Measurements from ENCODE around the gene SORCS1.

SORCS1 gene

DNA sequence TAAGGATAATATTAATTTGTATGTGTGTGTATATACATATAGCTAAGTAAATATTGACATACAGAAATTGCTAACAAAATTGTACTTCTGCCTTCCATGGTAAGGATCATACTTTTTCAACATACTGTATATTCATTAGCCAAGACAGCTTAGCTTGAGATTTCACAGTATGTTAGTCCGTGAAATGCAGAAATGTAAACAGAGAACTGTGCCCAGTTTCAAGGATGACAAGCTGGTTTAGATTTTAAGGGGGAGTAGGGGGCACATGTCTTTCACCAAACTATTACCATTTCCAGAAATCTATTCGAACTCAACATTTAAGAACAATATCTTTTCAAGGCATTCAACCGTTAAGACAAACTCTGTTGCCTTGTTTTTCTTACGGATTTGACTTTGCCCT is 182.2 kb downstream of the SORCS1 start:
- DNase-seq: no peak

DNA sequence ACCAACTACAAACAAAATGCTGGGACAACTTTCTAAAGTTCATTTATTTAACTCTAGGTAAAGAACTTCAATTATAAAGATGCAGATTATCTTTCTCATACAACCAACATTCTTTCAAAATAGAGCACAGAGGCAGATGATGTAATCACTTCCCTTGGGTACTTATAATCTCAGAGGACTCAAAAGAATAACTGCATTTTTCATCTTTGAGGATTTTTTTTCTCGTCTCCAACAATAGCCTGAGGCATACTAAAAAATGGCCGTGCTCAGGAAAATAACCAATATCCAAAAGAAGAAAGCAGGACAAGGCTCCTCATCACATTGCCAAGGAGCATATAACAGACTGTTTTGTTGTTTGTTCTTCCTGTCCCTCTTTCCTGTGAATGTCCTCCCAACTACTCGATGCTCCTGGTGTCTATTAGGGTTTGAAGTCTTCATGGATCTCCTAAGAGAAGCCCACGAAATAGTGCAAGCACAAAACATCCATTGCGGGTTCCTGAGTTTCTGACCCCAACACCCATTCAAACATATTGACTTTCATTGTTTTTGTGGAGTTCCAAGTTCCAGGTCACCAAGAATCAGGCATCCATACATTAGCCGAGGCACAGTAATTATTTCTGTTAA is 182.9 kb downstream of the SORCS1 start:
- DNase-seq: no peak

DNA sequence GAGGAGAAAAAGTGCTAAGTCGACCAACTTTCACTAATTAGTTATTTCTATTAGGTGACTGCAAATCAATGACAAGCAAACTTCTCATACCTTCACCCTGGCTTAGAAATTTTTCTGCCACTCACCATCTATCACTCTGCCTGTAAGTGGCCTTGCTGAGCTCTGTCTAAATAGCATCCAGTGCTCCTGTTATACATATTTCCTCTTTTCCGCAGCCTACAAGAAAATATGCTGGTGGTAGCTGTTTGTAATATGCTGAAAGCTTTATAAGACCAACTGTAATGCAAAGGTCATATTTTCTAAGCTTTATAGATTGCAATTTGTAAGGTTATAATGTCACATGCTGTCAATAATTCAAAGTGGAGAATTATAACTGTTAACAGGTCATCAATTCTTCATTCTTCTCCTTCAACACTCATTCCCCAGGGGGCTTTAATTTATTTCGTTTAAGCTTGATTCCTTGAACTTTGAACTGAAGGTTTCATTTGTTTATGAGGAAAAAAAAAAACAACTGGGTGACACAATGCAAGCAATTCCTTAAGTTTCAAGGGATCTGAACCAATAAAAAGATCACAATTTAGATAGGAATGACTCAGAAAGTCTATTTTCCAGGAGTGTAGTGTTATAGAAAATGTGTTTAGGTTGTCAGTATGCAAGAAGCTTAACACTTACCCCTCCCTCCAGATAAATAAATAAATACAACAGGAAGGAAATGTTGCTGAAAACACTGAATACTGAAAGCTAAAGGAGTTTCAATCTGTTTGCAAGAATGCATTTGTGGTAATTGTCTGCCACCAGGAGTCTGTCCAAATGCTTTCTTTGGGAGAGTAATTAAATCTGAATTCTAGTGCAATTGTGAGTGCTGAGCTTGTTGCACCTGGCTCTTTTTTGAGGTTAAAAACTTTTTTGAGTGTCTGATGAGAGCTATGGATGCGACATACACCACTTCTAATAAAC is 183.7 kb downstream of the SORCS1 start:
- DNase-seq: no peak

DNA sequence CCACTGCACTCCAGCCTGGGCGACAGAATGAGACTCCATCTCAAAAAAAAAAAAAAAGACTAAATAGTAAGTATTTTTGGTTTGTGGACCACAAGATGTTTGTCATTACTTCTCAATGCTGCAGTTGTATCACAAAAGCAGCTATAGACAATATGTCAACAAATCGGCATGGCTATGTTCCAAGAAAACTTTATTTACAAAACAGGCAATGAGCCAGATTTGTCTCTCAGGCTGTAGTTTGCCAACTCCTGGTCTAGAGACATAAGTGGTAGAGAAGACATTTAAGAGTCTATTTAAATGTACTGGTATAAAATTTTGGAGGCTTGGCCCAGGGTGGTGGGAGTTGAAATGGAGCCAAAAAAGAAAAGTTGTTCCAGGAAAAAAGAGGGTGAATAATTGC is 185.8 kb downstream of the SORCS1 start:
- DNase-seq: no peak

DNA sequence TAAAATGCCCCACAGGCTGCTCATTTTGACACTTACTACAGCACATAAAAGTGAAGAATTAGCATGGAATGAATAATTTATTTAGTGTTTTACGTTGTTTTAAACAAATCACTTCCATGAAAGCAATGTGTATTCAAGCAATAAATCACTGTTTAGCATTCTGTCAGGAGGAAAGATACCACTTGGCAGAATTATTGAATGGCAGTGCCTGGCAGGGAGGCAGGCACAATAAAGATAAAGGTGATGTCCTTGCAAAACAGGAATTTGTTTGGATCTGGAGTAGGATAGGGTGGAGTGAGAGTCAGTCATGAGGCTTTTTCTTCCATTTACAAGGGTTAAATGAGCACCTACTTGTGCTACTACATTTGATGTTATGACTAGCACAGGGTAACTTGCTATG is 190.8 kb downstream of the SORCS1 start:
- DNase-seq: no peak

DNA sequence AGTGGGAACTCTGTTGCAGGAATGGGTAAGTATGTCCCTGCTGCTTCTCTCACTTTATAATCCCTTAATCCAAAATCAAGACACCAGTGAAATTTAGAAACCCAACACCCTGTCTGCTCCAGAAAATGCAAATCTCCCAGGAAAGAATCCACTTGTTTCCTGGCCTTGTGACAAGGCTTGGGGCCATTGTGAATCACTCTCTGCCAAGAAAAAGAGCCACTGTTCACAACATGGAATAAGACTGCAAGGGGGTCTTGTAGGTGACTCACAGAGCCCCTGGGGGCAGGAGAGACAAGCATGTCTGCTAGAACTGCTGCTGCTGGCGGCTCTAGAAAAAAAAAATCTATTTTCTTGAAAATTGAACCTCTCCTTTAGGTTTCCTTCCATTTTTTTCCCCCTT is 191.2 kb downstream of the SORCS1 start:
- DNase-seq: no peak

DNA sequence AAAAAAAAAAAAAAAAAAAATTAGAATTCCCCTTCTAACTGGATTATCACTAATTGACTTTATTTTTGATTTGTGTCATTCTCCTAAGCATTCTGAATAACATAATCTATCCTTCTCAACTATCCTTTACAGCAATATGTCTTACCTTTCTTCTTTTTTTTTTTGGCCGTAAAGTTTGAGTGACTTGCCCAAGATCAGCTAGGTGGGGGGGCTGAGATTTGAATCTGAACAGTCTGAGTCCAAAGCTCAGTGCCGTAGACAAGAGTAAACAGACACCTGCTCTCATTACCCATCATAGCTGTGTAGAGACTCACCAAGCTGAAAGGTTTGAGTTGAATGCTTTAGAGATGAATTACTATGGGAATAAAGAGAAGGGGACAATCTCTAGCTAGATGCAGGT is 192.1 kb downstream of the SORCS1 start:
- DNase-seq: no peak

DNA sequence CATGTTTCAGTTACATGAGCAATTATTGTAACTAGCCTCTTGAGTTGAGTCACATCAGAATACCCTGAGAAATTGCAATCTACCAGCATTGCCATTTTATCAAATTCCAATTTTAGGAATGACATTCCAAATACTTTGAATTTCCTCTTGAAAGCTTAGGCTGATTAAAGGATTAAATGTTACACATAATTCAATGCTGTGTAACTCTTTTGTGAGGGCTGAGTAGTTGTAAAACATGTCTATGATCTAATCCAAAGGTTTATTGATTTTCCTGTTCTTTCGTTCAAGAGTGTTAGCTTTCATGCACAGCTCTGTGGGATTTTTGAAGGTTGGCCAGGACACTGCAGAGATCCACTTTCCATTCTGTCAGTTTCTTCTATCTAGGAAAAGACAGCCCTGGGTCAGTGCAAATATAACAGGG is 193.1 kb downstream of the SORCS1 start:
- DNase-seq: no peak

DNA sequence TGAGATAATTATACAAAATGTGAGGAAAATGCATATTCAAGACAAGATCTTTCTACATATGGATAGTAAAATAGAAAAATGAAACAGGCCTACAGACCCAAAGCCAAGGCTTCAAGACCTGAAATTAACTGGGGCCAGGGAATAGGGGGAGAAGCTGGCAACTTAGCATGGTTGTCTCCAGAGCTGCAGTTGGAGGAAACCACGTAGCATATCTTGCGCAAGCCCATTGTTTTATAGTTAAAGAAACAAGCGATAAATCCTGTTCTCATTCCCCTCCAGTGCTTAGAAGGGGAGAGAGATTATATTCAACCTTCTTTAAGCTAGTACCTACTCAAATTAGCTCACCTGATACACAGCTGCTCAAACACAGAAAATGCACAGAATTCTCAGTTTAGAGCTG is 197.1 kb downstream of the SORCS1 start:
- no peak for DNase-seq

DNA sequence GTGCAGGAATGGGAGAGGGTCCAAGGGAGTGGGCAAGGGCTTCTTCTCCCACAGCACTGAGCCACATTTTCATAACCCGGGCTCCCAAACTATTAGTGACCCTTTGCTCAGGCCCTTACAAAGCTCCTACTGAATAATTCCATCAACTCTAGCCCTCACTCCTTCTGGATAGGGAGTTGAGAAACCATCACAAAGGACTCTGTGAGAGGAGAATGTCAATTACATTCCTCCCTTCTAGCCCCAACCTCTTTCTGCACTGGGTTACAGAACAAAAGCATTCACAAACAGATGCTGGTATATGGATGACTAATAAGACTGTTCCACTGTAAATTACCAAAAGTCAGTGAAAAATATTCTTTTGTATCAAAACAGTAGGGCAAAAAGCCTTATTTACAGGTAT is 203.7 kb downstream of the SORCS1 start:
- DNase-seq: no peak

DNA sequence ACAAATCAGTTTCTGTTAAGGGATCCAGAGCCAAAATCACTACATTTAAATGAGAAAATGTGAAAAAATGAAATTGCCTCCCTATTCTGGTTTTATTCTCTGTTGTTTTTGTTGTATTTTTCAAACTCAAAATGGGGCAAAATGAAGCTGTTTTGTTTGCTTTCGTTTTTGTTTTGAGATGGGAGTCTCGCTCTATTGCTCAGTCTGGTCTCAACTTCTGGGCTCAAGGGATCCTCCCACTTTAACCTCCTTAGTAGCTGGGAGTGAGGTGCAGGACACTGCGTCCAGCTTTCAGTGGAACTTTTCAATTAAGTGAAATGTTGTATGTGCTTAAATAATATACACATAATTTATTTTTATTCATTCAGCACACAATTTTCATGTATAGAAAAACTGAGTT is 205.0 kb downstream of the SORCS1 start:
- DNase-seq: no peak

DNA sequence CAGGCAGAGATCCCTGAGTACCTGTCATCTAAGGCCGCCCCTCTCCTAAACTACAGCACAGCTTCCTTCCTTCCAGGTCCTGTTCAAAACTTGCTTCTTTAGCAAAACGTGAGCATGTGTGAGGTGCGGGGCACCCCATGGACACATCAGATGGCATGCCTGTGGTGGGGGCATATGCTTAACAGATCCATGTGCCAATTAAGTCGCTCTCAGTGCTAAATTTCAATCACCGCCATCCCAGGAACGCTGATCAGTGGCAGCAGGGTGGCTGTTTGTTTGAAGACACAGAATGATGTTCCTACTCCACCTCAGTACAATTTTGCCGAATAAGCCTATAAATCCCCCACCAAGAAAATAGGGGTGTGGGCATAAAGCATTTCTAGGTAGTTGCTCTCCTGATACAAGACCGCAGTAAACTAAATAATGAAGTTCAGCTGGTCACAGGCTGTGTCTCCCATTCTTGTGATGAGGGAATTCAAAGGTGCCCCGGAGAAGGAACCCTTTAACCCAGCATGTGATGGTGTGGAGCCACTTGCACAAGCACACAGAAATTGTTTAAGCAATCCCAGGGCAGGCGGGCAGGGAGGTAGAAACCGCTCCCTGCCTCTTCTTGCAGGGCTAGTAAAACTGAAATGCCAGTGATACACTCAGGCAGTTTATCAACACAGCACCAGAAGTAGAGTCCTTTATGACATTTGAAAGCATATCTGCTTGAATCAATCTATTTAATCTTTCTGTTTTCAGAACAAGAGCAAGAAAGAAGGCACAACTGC is 205.7 kb downstream of the SORCS1 start:
- DNase-seq: no peak

DNA sequence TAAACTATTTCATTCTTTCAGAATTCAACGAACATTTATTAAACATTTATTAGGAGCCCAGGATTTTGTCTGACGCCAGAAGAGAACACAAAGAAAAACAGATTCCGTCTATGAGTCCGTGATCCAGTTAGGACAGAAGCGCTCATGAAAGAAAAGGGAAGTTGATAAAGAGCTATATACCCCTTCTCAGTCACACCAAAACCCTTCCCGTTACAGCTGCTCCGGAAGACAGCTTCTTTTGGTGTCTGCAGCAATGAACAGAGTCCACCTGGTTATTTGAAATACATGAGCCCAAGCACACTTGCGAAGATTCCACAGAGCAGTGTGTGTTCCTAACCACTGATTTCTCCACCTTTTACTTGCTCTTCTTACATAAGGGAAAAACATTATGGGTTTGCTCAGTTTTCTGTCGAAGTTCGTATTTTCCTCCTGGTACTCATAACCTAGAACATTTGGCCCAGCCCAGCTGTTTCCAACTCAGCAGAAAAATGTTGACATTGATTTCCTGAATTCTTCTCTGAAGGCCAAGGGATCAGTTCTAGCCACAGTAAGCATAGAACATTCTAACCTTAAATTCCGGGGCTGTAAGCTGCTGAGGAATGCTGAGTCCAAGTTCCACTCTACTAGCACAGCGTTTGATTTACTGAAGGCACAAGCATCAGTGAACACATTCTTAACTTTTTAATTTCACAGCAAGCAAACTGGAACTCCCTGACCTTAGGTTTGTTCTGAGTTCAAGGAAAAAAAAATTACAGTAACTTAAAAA is 206.5 kb downstream of the SORCS1 start:
- no peak for DNase-seq

DNA sequence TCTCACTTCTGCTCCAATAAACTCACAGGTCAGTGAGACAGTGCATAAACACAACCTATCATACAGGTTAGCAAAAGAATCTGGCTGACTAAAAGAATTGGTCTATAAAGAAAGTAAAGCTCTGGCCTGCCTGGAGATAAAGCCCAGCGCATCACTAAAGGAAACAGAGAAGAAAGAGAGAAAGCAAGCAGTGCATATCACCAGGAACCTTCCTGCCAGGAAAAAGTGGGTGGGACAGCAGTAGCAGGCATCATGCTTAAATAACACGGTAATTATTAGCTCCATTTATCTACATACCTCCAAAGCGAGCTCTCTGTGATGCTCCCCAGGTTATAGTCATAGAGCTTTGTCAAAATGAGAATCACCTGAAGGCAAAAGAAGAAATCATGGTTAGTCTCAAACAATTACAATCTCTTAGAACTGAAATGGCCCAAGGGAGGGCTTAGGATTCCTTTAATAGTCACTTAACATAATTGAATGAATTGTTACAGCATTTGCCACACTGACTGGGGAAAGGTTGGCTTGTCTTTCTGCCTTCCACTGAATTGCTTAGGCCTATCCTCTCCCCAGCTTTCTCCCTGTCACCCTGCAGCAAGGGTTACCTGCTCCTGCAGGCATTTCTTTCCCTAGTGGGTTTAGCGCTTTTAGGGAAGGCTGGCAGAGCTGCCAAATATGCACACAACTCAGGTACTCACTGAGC is 208.1 kb downstream of the SORCS1 start:
- DNase-seq: no peak

DNA sequence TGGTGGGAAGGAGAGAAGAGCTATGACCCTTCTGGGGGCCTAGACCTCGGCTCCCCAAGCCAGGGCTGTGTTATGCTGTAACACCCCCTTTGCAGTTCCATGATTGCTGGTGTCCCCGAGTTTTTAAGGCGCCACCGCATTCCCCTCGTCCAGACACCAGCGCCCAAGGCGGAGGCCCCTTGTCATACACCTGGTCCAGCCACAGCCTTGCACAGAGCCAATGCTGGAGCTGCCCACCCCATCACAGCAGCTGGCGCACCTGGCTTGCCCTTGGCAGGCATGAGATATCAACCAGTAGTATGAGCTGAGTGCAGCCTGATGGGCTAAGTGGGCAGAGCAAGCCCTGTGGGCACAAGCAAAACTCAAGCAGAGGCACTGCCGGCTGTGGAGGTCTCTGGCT is 209.4 kb downstream of the SORCS1 start:
- no peak for DNase-seq

DNA sequence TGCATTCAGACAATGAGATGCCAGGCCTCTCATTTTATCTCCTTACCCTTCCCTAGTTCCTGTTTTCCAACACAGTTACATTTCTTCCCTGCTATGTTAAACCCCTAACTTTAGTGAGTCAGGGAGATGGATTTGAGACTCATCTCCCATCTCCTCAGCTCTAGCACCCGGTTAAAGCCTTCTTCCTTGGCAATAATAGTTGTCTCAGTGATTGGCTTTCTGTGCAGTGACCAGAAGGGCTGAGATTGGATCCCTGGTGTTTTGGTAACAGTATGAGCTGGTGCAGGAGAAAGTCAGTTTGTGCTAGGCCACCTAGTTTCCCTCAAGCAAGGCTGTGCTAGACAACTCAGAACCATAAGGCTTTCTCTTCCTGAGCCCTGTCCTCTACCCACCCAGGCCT is 212.5 kb downstream of the SORCS1 start:
- no peak for DNase-seq

DNA sequence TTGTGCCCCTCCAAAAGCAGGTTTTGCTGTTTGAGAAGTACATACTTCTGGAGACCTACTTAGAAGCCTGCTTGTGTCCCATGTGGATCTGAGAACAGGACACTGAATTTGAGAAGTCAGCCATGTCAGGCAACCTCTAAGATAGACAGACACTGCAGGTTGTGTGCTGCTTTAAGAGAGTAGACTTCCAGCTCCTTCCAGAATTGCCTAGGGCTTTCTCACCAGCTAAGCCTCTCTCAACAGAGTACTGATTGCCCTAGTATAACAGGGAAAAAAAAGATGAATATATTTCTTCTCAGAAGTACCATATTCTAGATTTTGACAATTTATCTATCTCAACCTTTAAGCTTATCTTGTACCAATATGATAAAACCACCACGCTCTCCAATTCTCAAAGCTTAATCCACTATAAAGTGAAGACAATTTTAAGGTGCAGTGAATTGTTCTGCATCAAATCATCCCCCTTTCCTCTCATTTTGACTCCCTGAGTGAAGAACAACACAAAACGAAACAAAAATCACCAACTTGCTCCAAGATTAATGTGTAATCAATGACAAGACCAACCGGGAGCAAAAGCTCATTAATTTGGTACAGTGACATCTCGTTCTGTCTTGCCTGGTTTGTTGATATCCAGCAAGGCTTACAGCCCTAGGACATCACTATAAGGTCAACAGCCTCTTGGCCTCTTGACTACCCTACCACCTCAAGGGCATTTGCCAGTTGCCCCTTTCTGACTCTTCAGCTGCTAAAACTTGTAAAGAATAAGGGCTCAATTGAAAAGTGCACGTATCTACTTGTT is 214.6 kb downstream of the SORCS1 start:
- no peak for DNase-seq

DNA sequence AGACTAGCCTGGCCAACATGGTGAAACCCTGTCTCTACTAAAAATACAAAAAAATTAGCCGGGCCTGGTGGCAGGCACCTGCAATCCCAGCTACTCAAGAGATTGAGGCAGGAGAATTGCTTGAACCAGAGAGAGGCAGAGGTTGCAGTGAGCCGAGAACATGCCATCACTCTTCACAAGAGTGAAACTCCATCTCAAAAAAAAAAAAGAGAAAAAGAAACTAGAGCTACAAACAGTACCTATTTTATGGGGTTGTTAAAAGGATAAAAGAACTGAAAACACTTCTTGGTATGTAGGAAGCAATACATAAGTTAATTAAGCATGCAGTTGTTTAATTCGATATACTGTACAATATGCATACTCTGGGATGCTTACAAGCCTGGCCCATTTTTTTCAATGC is 216.9 kb downstream of the SORCS1 start:
- no peak for DNase-seq

DNA sequence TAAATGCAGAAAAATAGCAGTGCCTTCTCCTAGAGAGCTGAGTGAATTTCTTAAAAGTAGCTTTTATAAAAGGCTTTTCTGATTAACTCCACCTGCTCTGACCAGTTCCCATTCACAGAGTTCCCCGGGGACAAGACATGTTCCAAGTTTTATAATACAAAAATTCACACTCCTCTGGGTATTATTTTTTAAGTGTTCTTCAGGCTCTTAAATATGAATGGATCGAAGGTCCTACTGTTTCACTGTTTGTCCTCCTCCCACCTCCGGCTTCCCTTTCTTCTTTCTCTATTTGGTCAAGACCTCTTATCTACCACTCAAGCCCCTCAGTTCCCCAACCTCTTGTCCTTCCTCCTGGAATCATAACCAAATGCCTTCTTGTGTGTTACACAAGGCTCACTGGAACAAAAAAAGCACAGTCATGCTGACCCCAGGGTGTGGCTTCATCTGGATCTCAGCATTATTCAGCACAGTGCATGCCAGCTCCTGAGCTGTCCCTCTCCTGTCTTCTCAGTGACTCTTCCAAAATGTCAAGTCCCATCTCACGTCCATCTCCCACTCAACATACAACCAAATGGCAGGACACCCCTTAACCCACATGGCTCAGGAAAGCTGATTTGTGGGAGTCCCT is 222.4 kb downstream of the SORCS1 start:
- no peak for DNase-seq

DNA sequence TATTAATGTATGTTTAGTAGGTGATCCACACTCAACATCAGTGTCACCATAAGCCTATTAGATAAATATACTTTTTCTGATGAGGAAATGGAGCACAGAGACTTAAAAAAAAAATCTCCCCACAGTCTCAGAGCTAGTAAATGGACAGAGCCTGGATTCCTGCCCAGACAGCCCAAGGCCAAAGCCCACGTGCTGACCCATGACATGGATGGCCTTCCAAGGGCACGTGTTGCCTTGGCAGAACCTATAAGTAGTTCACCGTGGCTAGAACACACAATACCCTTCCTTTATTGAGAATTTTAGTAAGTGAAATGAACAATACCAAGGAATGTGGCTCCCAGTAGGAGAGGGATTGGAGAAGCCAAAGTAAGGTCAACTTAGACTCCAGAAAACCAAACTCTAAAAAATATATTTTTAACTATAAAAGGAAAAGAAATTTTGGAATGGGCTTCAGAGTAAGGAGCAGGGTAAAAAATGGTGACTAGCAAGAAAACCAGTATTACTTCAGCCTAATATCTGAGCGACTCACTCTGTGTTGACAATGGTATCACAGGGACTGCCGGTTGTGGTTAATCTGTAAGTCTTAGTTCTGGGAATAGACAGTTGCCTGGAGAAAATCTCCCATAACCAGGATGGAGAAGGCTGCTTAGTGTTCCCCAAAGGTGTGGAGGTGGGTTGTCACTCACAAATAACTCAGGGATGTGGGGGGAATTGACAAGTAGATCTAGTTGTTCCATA is 223.0 kb downstream of the SORCS1 start:
- no peak for DNase-seq
